Natural killer cell (primary cell): ENCODE measurements around the gene CEP41. TPM values are rescaled to one million over a fixed set of nuclear protein-coding genes. Genes with fewer than 3 reads are reported as not detected.

Experiments used
- ATAC-seq, 3 donors: fragments of 150-1000 bp in 2 of 3; fragments of 200-7000 bp in 1 of 3; cut with Tn5 transposase; 1 replicate in 1 of 3; 2 replicates in 2 of 3; pipeline ENCODE4 v1.10.0; 2021; ENCODE audit warnings: mild to moderate bottlenecking in 2 of 3, moderate library complexity in 2 of 3
- DNase-seq, 2 donors: peaks; one replicate each; pipeline versions ENCODE4 v3.0.0 to v3.0.0-alpha.2; 2013 to 2021; ENCODE audit warnings: mixed read lengths in 1 of 2
- H3K27ac ChIP-seq: one replicate; pipeline ENCODE4 v1.5.1; 2013; ENCODE audit warnings: mild to moderate bottlenecking, low read length
- H3K27me3 ChIP-seq: one replicate; pipeline ENCODE4 v1.6.1; 2013; ENCODE audit warnings: low read length; ENCODE audit not compliant: control insufficient read depth, insufficient read depth
- H3K36me3 ChIP-seq: one replicate; pipeline ENCODE4 v1.6.1; 2013; ENCODE audit warnings: low read length; ENCODE audit not compliant: control insufficient read depth, insufficient read depth
- H3K4me1 ChIP-seq: one replicate; pipeline ENCODE4 v1.6.1; 2013; ENCODE audit warnings: low read length; ENCODE audit not compliant: control insufficient read depth, insufficient read depth
- H3K4me3 ChIP-seq: one replicate; pipeline ENCODE4 v1.5.1; 2013; ENCODE audit warnings: low read length
- H3K9me3 ChIP-seq: one replicate; pipeline ENCODE4 v1.6.1; 2013; ENCODE audit warnings: low read length; ENCODE audit not compliant: control insufficient read depth, insufficient read depth
- H3K27ac Mint-ChIP-seq, 2 donors: one replicate each; pipeline ENCODE4 v1.8.0; 2022; ENCODE audit warnings: mild to moderate bottlenecking in 2 of 2, mixed read lengths in 2 of 2, moderate library complexity in 1 of 2
- H3K27me3 Mint-ChIP-seq, 2 donors: one replicate each; pipeline ENCODE4 v1.8.0; 2022; ENCODE audit warnings: low read depth in 2 of 2, mixed read lengths in 2 of 2
- H3K36me3 Mint-ChIP-seq: one replicate; pipeline ENCODE4 v1.8.0; 2022; ENCODE audit warnings: mixed read lengths
- H3K4me1 Mint-ChIP-seq, 2 donors: one replicate each; pipeline ENCODE4 v1.8.0; 2022; ENCODE audit warnings: mixed read lengths in 2 of 2
- H3K4me3 Mint-ChIP-seq: one replicate; pipeline ENCODE4 v1.8.0; 2022; ENCODE audit warnings: mild to moderate bottlenecking, moderate library complexity, mixed read lengths
- H3K9me3 Mint-ChIP-seq, 2 donors: one replicate each; pipeline ENCODE4 v1.8.0; 2022; ENCODE audit warnings: mixed read lengths in 2 of 2
- WGBS: methylation state at CpG from one replicate; pipeline ENCODE4 v1.1.7; 2013; ENCODE audit warnings: missing lambda C conversion rate; ENCODE audit not compliant: insufficient coverage; 5-methylcytosine and 5-hydroxymethylcytosine counted together
- intact Hi-C: fragments of 100-400 bp; cut with micrococcal nuclease; formaldehyde crosslinking; loops from one replicate; pipeline ENCODE4 v1.14.2; 2022
- total RNA-seq, 4 donors: library from RNA; stranded (reverse); fragments of 120-200 nt in 1 of 4; gene quantifications; one replicate each; pipeline versions ENCODE4 v1.2.3 to v1.2.4, GENCODE V29; 2013 to 2022
- TF ChIP-seq, protein P1 (sequence below): fragments of 200-600 bp; IDR thresholded peaks from one replicate; pipeline ENCODE4 v1.8.0; 2022; ENCODE audit warnings: antibody characterized with exemption

CEP41 gene
- total RNA-seq, 3 donors from 2014 or later (not counting 1 experiment from before 2014, with no cell fraction given), result 8.7 to 14.2 (median 11.2) TPM

DNA sequence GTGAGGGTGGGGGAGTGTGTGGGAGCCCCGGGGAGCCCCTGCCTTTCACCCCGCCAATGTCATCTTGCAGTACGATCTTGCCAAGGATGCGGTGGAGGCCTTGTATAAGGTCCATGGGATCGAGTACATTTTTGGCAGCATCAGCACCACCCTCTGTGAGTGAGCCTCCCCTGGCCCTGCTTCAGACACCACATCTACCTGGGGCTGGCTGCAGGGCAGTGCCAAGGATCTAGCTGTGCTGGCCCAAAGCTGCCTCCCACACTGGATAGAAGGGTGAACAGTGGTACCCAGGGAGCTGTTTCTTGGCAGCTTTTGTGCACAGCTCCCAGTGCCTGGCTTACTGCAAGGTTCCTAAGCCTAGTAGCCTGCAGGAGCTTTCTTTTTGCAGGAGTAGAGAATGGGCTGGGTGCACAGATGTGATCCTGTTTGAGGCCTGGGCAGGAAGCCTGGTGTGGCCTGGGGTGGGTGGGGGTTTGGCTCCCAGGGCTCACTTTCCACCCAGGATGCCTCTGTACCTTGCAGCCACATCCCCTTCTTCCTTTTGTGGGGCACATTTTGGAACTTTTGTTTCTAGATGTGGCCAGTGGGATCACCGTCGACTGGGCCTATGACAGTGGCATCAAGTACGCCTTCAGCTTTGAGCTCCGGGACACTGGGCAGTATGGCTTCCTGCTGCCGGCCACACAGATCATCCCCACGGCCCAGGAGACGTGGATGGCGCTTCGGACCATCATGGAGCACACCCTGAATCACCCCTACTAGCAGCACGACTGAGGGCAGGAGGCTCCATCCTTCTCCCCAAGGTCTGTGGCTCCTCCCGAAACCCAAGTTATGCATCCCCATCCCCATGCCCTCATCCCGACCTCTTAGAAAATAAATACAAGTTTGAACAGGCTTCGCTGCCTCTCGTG, 72.7 kb downstream of the CEP41 start:
- no peak overlapping the region for H3K4me3 Mint-ChIP-seq
- Histone ChIP-seq H3K9me3 (no peaks in the 10 kb centered on the region), H3K27ac (no peak overlapping the region), H3K4me1 (no peaks in the 10 kb centered on the region), H3K4me3 (no peak overlapping the region), H3K27me3 (no peaks in the 10 kb centered on the region), H3K36me3 (no peaks in the 10 kb centered on the region)
- ATAC-seq, result no peak
- no peaks in the 10 kb centered on the region for H3K9me3 Mint-ChIP-seq
- H3K36me3 Mint-ChIP-seq, result no peaks in the 10 kb centered on the region
- H3K27me3 Mint-ChIP-seq, result no peaks in the 10 kb centered on the region
- intact Hi-C loops, result no loop called here
- WGBS, result 82% methylated on average over 19 of the region's 19 CpGs
- TF ChIP-seq, protein P1, sequence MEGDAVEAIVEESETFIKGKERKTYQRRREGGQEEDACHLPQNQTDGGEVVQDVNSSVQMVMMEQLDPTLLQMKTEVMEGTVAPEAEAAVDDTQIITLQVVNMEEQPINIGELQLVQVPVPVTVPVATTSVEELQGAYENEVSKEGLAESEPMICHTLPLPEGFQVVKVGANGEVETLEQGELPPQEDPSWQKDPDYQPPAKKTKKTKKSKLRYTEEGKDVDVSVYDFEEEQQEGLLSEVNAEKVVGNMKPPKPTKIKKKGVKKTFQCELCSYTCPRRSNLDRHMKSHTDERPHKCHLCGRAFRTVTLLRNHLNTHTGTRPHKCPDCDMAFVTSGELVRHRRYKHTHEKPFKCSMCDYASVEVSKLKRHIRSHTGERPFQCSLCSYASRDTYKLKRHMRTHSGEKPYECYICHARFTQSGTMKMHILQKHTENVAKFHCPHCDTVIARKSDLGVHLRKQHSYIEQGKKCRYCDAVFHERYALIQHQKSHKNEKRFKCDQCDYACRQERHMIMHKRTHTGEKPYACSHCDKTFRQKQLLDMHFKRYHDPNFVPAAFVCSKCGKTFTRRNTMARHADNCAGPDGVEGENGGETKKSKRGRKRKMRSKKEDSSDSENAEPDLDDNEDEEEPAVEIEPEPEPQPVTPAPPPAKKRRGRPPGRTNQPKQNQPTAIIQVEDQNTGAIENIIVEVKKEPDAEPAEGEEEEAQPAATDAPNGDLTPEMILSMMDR, result no peak
- H3K4me1 Mint-ChIP-seq, result peaks cover 0 to 13% of the 10 kb centered on the region in 2 donors
- DNase-seq, result peak in 1 of 2 donors; percentile 11
- H3K27ac Mint-ChIP-seq, result no peak overlapping the region

DNA sequence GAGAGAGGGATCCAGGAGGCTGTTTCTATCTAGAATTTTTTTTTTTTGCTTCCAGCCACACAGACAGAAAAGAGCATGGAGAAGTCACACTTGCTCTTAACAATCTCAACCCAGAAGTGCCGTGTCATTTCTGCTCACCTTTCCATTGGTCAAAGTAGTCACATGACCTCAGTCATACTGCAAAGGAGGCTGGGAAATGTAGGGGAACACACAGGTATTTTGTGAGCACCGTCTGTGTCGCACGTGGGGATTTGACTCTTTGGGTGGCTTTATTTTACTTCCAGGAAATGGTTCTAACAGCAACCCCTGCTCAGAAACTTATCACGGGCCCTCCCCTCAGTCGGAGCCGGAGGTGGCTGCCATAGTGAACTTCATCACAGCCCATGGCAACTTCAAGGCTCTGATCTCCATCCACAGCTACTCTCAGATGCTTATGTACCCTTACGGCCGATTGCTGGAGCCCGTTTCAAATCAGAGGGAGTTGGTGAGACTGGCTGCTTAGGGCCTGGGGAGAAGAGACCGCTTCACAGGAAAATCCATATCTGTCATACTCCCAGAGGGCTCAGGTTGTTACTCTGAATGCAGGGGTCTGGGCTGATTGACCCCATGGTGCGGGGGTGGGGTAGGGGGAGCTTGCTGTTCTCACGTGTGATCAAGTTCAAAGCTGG, 73.6 kb downstream of the CEP41 start:
- intact Hi-C loops, result no loop called here
- Histone ChIP-seq H3K27ac (no peak overlapping the region), H3K4me3 (no peak overlapping the region), H3K9me3 (no peaks in the 10 kb centered on the region), H3K36me3 (no peaks in the 10 kb centered on the region), H3K27me3 (no peaks in the 10 kb centered on the region), H3K4me1 (no peaks in the 10 kb centered on the region)
- H3K36me3 Mint-ChIP-seq, result no peaks in the 10 kb centered on the region
- H3K4me1 Mint-ChIP-seq, result peaks cover 0 to 13% of the 10 kb centered on the region in 2 donors
- ATAC-seq (no peak), DNase-seq (peak in 1 of 2 donors; percentile 74)
- TF ChIP-seq, protein P1, result no peak
- no peaks in the 10 kb centered on the region for H3K27me3 Mint-ChIP-seq
- no peak overlapping the region for H3K27ac Mint-ChIP-seq
- H3K4me3 Mint-ChIP-seq, result no peak overlapping the region
- no peaks in the 10 kb centered on the region for H3K9me3 Mint-ChIP-seq
- 87% methylated on average over 13 of the region's 13 CpGs for WGBS

DNA sequence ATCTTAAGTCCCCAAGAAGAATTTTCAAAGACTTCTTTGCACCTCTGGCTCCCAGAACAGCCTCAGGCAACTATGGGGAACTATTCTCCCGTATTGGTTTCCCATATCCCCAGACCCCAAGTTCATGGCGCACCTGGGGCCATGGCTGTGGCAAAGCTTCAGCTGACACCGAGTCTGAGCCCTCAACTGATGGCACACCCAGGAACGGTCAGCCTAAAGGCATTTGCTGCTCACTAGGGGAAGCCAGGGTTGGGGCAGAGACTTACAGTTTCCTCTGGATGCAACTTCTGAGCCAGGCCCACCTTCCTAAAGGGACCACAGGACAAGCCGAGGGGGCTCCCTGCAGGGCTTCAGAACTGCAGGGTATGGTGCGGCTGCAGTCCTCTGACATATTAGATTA, 74.3 kb downstream of the CEP41 start:
- Mint-ChIP-seq H3K27me3 (no peaks in the 10 kb centered on the region), H3K4me1 (peaks cover 0 to 13% of the 10 kb centered on the region in 2 donors), H3K9me3 (no peaks in the 10 kb centered on the region), H3K4me3 (no peak overlapping the region), H3K36me3 (no peaks in the 10 kb centered on the region), H3K27ac (no peak overlapping the region)
- H3K4me3 ChIP-seq, result no peak overlapping the region
- no peaks in the 10 kb centered on the region for H3K36me3 ChIP-seq
- H3K27ac ChIP-seq, result no peak overlapping the region
- H3K27me3 ChIP-seq, result no peaks in the 10 kb centered on the region
- H3K4me1 ChIP-seq, result no peaks in the 10 kb centered on the region
- 91% methylated on average over 5 of the region's 6 CpGs for WGBS
- TF ChIP-seq, protein P1, result no peak
- ATAC-seq (no peak), DNase-seq (no peak)
- intact Hi-C loops, result no loop called here
- no peaks in the 10 kb centered on the region for H3K9me3 ChIP-seq
